PC-9 (cell line): ENCODE results near the gene CD74.

Experiments
- CTCF ChIP-seq: fragments of 200-600 bp; sonication (generic); conservative IDR thresholded peaks from 2 replicates; pipeline ENCODE4 v1.6.1; 2017; ENCODE audit warnings: mixed run types, antibody characterized with exemption, mild to moderate bottlenecking, moderate library complexity
- EZH2 ChIP-seq: fragments of 200-600 bp; sonication (generic); IDR thresholded peaks from 2 replicates; pipeline ENCODE4 v1.8.0; 2017; ENCODE audit warnings: antibody characterized with exemption, low read depth

- no peak for TF ChIP-seq CTCF
- TF ChIP-seq EZH2 = no peak
Observed at GRCh38 chr5:150411245-150411979, 1.3 kb downstream of the CD74 start.
